ENCODE results near the gene ESYT1. TPM values are rescaled to one million over a fixed set of nuclear protein-coding genes. Genes with fewer than 3 reads are reported as not detected.

Gene ESYT1
- total RNA-seq, 3 donors from 2014 or later (not counting 1 experiment from before 2014, with no cell fraction given) = 198 to 215 (median 199) TPM

- ATAC-seq = no peak
- no peaks in the 10 kb centered on the region for H3K27me3 Mint-ChIP-seq (ENCODE audit: low read depth in 2 of 2)
- intact Hi-C loops (cut with micrococcal nuclease) = loop anchor here (2.0 to 10.0 kb wide), 3 partner anchors 36 to 454 kb away; partner anchors contain the start of genes MYL6B and ZC3H10
These were observed 60.7 kb downstream of the ESYT1 start for GRCh38 chr12:56188778-56189098.

DNA sequence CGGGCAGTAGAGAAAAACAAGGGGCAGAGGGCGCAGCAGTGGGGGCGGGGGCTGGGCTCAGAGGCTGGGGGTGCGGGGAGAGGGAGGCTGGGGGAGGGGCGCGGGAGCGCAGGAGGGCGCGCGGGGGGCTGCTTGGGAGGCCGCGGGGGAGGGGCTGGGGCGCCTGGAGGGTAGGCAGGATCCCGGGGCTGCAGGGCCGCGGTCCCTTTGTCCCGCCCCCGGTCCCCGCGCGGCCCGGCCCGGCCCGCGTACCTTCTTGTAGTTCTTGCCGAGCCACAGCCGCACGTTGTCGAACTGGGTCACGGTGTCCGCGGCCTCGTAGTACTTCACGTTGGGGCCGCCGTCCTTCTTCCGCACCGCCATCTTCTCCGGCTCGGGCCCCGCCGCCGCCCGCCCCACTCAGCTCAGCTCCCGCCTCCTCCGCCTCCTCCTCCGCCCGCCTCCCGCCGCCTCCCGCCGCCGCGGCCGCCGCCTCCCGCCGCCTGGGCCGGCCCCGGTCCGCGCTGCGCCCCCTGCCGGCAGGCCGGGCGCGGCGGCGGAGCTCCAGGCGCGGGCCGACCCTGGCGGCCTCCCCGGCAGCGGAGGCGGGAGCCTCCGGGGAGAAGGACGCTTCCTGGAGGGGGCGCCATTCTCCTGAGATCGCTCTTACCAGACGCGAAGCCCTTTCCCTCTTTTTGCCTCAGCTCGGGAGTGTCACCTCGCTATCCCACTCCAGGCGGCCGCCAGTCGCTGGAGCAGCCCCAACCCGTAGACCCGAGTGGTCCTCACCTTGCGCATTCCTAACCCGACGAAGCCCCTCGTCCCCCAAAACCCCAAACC, 61.2 kb downstream of the ESYT1 start, which contains the start of gene SMARCC2:
Gene SMARCC2 (minus strand): TSS at position 385 of the 819 bp plus-strand sequence. CDS start 22 bp downstream, at position 363.
- peaks cover 13% of the 10 kb centered on the region for H3K36me3 Mint-ChIP-seq
- peak; percentile 66 for TF ChIP-seq CTCF (IDR thresholded peaks at IDR 0.05)
- no peaks in the 10 kb centered on the region for H3K27me3 Mint-ChIP-seq (ENCODE audit: low read depth in 2 of 2)
- peak within 1 kb of the TSS; percentile 96 for H3K4me3 ChIP-seq (ENCODE audit: low read length)
- no peaks in the 10 kb centered on the region for H3K9me3 ChIP-seq (ENCODE audit: control insufficient read depth, insufficient read depth, low read length)
- H3K9me3 Mint-ChIP-seq = no peaks in the 10 kb centered on the region
- peak within 1 kb of the TSS; percentile 99 for H3K4me3 Mint-ChIP-seq
- ATAC-seq (peak; percentile 81 to 94 (median 83)), DNase-seq (peak; percentile 83 to 94)
- intact Hi-C loops (cut with micrococcal nuclease) = loop anchor here (2.0 to 10.0 kb wide), 3 partner anchors 37 to 455 kb away; partner anchors contain the start of genes MYL6B and ZC3H10
- under 1% methylated on average over 93 of the region's 93 CpGs for WGBS (ENCODE audit: insufficient coverage)
- peaks cover 43 to 55% of the 10 kb centered on the region in 2 donors for H3K4me1 Mint-ChIP-seq
- H3K27ac ChIP-seq (ENCODE audit: low read length) = peak within 1 kb of the TSS; percentile 96
- H3K27ac Mint-ChIP-seq = peak within 1 kb of the TSS; percentile 98
- H3K4me1 ChIP-seq (ENCODE audit: control insufficient read depth, insufficient read depth, low read length) = peaks cover 27% of the 10 kb centered on the region
- H3K36me3 ChIP-seq (ENCODE audit: control insufficient read depth, insufficient read depth, low read length) = peaks cover 12% of the 10 kb centered on the region
- no peaks in the 10 kb centered on the region for H3K27me3 ChIP-seq (ENCODE audit: control insufficient read depth, insufficient read depth, low read length)

More at GRCh38 chr12:56188778-56189098, 60.7 kb downstream of the ESYT1 start:
- peaks cover 27% of the 10 kb centered on the region for H3K4me1 ChIP-seq (ENCODE audit: control insufficient read depth, insufficient read depth, low read length)
- Mint-ChIP-seq H3K4me1 (peaks cover 43 to 55% of the 10 kb centered on the region in 2 donors), H3K4me3 (peak overlapping the region; percentile 95), H3K9me3 (no peaks in the 10 kb centered on the region), H3K27ac (peak overlapping the region; percentile 89 to 98), H3K36me3 (peaks cover 17% of the 10 kb centered on the region)
- H3K9me3 ChIP-seq (ENCODE audit: control insufficient read depth, insufficient read depth, low read length) = no peaks in the 10 kb centered on the region
- H3K27me3 ChIP-seq (ENCODE audit: control insufficient read depth, insufficient read depth, low read length) = no peaks in the 10 kb centered on the region
- 0% methylated on average over 17 of the region's 17 CpGs for WGBS (ENCODE audit: insufficient coverage)
- DNase-seq = peak in 1 of 2 donors; percentile 49
- peaks cover 17% of the 10 kb centered on the region for H3K36me3 ChIP-seq (ENCODE audit: control insufficient read depth, insufficient read depth, low read length)
- TF ChIP-seq CTCF (IDR thresholded peaks at IDR 0.05) = no peak
- H3K4me3 ChIP-seq (ENCODE audit: low read length) = peak overlapping the region; percentile 78
- H3K27ac ChIP-seq (ENCODE audit: low read length) = peak overlapping the region; percentile 77

GRCh38 chr12:56189918-56190694, 62.0 kb downstream of the ESYT1 start:
- Mint-ChIP-seq H3K27ac (peak overlapping the region; percentile 98), H3K36me3 (peaks cover 6% of the 10 kb centered on the region), H3K27me3 (ENCODE audit: low read depth in 2 of 2) (no peaks in the 10 kb centered on the region), H3K4me1 (peaks cover 43 to 55% of the 10 kb centered on the region in 2 donors), H3K4me3 (peak overlapping the region; percentile 99), H3K9me3 (no peaks in the 10 kb centered on the region)
- Histone ChIP-seq H3K27me3 (ENCODE audit: control insufficient read depth, insufficient read depth, low read length) (no peaks in the 10 kb centered on the region), H3K27ac (ENCODE audit: low read length) (peak overlapping the region; percentile 96), H3K9me3 (ENCODE audit: control insufficient read depth, insufficient read depth, low read length) (no peaks in the 10 kb centered on the region), H3K36me3 (ENCODE audit: control insufficient read depth, insufficient read depth, low read length) (peaks cover 4% of the 10 kb centered on the region), H3K4me3 (ENCODE audit: low read length) (peak overlapping the region; percentile 96), H3K4me1 (ENCODE audit: control insufficient read depth, insufficient read depth, low read length) (peaks cover 27% of the 10 kb centered on the region)
- 1% methylated on average over 40 of the region's 42 CpGs for WGBS (ENCODE audit: insufficient coverage)
- ATAC-seq = peak; percentile 42 to 58 (median 43)
- peak; percentile 75 to 88 for DNase-seq
- intact Hi-C loops (cut with micrococcal nuclease) = loop anchor here (1.0 to 10.0 kb wide), 5 partner anchors 37 to 455 kb away; partner anchors contain the start of genes MYL6B, RPS26 and ZC3H10
- peak; percentile 29 for TF ChIP-seq CTCF (IDR thresholded peaks at IDR 0.05)

Measured in natural killer cell (primary cell).